ENCODE data around the gene EPGN.

GRCh38 chr4:74279716-74280115 lies 28.6 kb upstream of the EPGN start:
- TF ChIP-seq CTCF (conservative IDR thresholded peaks at IDR 0.05; ENCODE audit: low read length) = no peak
- no peak for TF ChIP-seq EZH2phosphoT487 (IDR thresholded peaks at IDR 0.05; ENCODE audit: borderline replicate concordance)
